Stimulated activated CD8-positive, alpha-beta memory T cell treated with anti-CD3 and anti-CD28 coated beads, Interleukin-7, amount 100 ng/mL, for 24 hours (primary cell): Measurements from ENCODE around the gene SMTN.
A peak's percentile ranks its signal among the peaks of the same experiment; 100 is the strongest.
"Not testable (repeated sequence)": the region's sequence is repeated elsewhere in the genome, so short reads cannot be mapped to it uniquely, and the experiment has no call there.

ENCODE experiments used
- DNase-seq: peaks from one replicate; pipeline ENCODE4 v3.0.0-alpha.2; 2020; ENCODE audit warnings: low read depth

The SMTN gene

GRCh38 chr22:31073125-31073524 is 8.0 kb upstream of the SMTN start:
- DNase-seq, result not testable (repeated sequence)

DNA sequence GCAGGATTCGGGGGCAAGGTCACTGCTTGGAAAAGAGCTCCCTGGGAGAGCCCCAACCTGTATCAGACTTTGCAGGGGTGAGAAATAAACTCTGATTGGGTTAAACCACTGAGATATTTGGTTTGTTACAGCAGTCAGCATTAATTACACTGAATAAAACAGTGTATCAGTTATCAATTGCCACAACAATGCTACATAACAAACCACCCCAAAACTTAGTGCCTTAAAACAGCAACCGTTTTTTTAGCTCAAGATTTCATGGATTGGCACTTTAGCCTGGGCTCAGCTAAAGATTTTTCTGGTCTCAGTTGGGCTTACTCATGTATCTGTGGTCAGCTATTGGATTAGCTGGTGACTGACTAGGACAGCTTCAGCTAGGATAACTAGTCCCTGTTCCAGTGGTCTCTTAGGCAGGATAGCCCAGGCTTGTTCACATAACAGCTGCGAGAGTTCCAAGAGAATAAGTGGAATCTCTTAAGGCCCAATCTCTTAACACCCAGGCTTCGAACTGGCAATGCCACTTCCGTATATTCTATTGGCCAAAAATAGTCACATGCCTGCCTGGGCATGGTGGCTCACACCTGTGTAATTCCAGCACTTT is 7.5 kb upstream of the SMTN start:
- not testable (repeated sequence) for DNase-seq

- no peak for DNase-seq
Observed at GRCh38 chr22:31075961-31076360, 5.2 kb upstream of the SMTN start.

GRCh38 chr22:31077681-31078080 is 3.4 kb upstream of the SMTN start:
- DNase-seq, result no peak

- not testable (repeated sequence) for DNase-seq
Observed at GRCh38 chr22:31078389-31078788, 2.7 kb upstream of the SMTN start.

- no peak for DNase-seq
Observed at GRCh38 chr22:31079095-31079642, 1.9 kb upstream of the SMTN start.

DNA sequence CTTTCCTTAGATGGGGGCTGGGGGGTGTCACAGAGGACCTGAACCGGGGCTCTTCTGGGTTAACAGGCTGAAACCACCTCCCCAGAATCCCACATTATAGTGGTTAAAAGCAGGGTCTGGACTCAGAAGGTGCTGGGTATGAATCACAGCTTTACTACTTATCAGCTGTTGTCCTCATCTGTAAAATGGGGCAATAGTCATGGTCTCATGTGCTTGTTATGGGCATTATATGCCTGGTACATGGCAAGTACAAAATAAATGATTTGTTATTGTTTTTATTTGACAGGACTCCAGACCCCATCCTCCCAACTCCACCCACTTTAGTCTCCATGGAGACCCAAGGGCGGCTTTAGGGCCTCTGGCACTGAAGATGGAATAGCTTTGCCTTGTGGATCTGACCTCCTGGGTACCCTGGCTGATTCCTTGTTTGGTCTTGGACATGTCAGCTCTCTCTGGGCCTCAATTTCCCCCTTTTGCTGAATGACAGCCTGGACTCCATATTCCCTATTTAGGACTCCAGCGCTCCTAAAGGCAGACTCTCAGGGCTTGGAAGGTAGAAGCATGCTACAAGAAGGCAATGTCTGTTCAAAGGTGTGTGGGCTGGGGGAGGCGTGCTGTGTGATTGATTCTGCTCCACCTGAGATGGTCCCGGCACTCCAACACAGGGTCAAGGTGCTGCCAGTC is 812 bp upstream of the SMTN start:
- DNase-seq, result no peak

- DNase-seq, result no peak
Observed at GRCh38 chr22:31081963-31082605, 966 bp downstream of the SMTN start.

- peak; percentile 43 for DNase-seq
Observed at GRCh38 chr22:31082606-31083376, 1.7 kb downstream of the SMTN start.

DNA sequence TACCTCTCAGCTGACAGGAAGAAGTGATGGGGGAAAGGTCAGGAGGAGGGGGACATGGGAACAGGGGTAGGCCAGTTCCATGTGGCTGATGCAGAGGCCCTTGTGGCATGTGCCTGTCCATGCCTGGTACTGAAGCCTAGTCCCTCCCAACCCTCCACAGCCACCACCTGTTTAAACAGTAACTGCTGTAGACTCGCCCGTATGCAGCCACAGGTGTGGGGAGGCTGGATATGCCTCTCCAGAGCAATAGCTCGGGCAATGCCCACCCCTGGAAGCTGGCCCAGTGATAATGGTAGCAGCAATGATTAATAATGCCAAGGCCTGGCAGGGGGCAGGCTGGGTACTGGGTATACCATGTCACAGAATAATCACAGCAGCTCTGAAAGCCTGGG is 2.3 kb downstream of the SMTN start:
- no peak for DNase-seq

- no peak for DNase-seq
Observed at GRCh38 chr22:31083923-31084810, 3.0 kb downstream of the SMTN start.

GRCh38 chr22:31084811-31085492 is 3.8 kb downstream of the SMTN start:
- DNase-seq, result peak; percentile 76

- DNase-seq, result no peak
Observed at GRCh38 chr22:31085493-31085824, 4.3 kb downstream of the SMTN start.

GRCh38 chr22:31085928-31086327 is 4.8 kb downstream of the SMTN start:
- no peak for DNase-seq

- no peak for DNase-seq
Observed at GRCh38 chr22:31086703-31087330, 5.7 kb downstream of the SMTN start.

GRCh38 chr22:31087744-31088215 is 6.7 kb downstream of the SMTN start:
- DNase-seq, result no peak

GRCh38 chr22:31088233-31088986 is 7.3 kb downstream of the SMTN start:
- DNase-seq, result no peak

- no peak for DNase-seq
Observed at GRCh38 chr22:31089160-31090100, 8.3 kb downstream of the SMTN start.
